GM10248 (cell line): ENCODE data around the gene LSAMP.

Source experiments
- CTCF ChIA-PET: fragments of 300-600 bp; sonication (Branson Sonifier 250); formaldehyde crosslinking; extraction: SDS; loops from one replicate; lab custom pipeline; 2021; ENCODE audit warnings: antibody characterized with exemption; lab: Yijun Ruan, JAX
- POLR2A ChIA-PET: fragments of 350-650 bp; sonication (Branson Sonifier 250); formaldehyde crosslinking; extraction: SDS; loops from one replicate; lab custom pipeline; 2020; ENCODE audit warnings: antibody characterized with exemption; lab: Yijun Ruan, JAX
- DNase-seq: peaks from one replicate; pipeline ENCODE4 v3.0.0; 2012; ENCODE audit errors: extremely low spot score
- TF ChIP-seq, protein P1 (sequence below): IDR thresholded peaks from 2 replicates; pipeline ENCODE4 v1.5.1; 2012; ENCODE audit warnings: mild to moderate bottlenecking, low read depth; ENCODE audit errors: extremely low read depth, missing control alignments, control extremely low read depth

Gene LSAMP

DNA sequence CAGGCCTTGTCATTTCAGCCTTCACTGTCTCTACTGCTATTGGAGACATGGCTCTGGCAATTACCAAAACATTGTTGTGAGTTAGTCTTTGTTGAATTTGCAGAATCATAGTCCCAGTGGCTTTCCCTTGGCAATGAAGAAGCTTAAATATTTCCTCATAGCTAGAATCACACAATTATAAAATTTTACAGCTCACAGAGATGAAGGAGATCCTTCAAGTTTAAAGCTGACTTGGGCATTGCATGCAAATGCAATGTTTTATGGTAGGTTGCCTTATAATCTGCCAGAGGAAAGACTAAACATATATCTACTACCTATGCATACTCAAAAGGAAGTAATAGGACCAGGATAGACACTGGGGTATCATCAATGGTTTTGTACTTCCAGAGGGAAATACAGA lies 90.9 kb downstream of the LSAMP start:
- ChIA-PET CTCF (no interaction called here), POLR2A (no interaction called here)
- TF ChIP-seq, protein P1, sequence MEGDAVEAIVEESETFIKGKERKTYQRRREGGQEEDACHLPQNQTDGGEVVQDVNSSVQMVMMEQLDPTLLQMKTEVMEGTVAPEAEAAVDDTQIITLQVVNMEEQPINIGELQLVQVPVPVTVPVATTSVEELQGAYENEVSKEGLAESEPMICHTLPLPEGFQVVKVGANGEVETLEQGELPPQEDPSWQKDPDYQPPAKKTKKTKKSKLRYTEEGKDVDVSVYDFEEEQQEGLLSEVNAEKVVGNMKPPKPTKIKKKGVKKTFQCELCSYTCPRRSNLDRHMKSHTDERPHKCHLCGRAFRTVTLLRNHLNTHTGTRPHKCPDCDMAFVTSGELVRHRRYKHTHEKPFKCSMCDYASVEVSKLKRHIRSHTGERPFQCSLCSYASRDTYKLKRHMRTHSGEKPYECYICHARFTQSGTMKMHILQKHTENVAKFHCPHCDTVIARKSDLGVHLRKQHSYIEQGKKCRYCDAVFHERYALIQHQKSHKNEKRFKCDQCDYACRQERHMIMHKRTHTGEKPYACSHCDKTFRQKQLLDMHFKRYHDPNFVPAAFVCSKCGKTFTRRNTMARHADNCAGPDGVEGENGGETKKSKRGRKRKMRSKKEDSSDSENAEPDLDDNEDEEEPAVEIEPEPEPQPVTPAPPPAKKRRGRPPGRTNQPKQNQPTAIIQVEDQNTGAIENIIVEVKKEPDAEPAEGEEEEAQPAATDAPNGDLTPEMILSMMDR, result no peak
- DNase-seq, result no peak

DNA sequence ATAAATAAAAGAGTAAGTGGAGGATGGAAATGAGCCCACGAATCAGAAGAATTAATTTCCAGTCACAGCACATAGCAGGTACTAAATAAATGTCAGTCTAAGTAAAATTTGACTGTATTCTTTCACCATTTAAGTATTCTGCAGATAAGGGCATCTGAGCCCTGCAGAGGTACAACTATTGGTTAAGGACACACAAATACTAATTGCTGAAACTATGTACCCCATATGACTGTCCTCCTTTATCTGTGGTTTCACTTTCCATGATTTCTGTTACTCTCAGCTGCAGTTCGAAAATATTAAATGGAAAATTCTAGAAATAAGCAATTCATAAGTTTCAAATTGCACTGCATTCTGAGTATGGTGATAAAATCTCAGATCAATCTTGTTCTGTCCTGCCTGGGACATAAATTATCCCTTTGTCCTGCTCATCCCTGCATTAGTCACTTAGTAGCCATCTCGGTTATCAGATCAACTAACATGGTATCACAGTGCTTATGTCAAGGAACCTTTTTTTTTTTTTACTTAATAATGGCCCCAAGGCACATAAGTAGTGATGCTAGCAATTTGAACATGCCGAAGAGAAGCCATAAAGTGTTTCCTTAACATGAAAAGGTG lies 95.1 kb downstream of the LSAMP start:
- ChIA-PET CTCF (no interaction called here), POLR2A (no interaction called here)
- TF ChIP-seq, protein P1, result no peak
- DNase-seq, result no peak

DNA sequence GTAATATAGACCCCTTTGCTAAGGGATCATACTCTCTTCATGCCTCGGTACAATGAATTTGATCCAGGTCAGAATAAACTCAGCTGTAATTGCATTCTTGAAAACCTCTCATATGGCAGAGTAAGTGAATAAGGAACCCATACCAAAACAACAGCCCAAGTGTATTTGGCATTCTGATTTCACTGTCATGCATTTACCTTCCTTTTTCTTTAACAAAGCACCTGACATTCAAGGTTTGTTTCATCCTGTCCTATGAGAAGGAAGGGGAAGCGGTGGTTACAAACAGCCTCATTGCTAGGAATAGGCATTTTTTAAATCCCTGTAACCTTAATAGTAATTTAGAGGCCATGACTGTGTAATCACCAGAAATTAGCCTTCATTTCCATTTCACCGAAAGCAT lies 97.1 kb downstream of the LSAMP start:
- TF ChIP-seq, protein P1, result no peak
- POLR2A ChIA-PET, result no interaction called here
- CTCF ChIA-PET, result no interaction called here

GRCh38 chr3:116342499-116342898 lies 102.8 kb downstream of the LSAMP start:
- POLR2A ChIA-PET, result no interaction called here
- CTCF ChIA-PET, result no interaction called here
- TF ChIP-seq, protein P1, result no peak
- DNase-seq, result no peak

More for the DNA sequence above, 97.1 kb downstream of the LSAMP start:
- DNase-seq, result no peak

DNA sequence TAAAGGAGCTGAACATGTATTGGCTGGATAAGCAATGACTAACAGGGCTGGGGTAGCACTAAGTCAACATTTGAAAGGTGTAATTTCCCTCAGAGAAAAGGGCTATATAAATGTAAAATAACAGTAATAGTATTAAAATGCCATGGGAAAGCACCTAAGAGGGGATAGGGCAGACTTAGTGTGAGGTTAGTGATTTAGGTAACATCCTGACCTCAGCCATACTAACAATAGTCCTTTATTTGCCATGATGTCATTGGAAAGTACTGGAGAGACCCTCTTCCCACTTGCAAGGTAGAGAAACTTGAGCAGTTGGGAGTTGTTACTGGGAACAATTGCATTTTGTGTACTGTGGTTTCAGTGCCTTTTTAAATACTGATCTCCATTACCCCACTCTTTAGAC lies 103.4 kb downstream of the LSAMP start:
- CTCF ChIA-PET, result no interaction called here
- TF ChIP-seq, protein P1, result no peak
- POLR2A ChIA-PET, result no interaction called here

GRCh38 chr3:116341381-116341780 lies 103.9 kb downstream of the LSAMP start:
- TF ChIP-seq, protein P1, result no peak
- CTCF ChIA-PET, result no interaction called here
- DNase-seq, result no peak
- POLR2A ChIA-PET, result no interaction called here

More for the DNA sequence above, 103.4 kb downstream of the LSAMP start:
- no peak for DNase-seq

- TF ChIP-seq, protein P1, result no peak
- CTCF ChIA-PET, result no interaction called here
- POLR2A ChIA-PET, result no interaction called here
- DNase-seq, result no peak
These were observed 104.5 kb downstream of the LSAMP start for GRCh38 chr3:116340680-116341216.
